Measurements from ENCODE around the gene NECAB3.
A peak's percentile ranks its signal among the peaks of the same experiment; 100 is the strongest.

NECAB3 gene

DNA sequence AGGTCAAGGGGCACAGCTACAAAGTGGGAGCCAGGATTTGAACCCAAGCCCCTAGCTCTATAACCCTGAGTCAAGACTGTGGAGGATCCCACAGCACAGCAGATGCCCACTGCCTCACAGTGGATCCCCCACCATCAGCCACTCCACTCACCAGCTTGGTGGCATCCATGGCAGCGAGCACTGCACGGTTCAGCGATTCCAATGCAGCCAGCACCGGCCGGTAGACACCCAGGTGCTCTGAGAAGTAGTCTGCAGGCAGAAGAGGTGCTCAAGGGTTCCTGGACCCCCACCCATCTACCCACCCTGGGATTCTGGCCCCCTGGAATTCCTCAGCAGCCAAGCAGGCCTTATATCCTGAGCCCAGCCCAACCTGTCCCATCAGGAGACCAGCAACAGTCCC lies 5.0 kb downstream of the NECAB3 start:
- DNase-seq: no peak
- peaks cover 32% of the 10 kb centered on the region for H3K36me3 ChIP-seq
- TF ChIP-seq, protein P1, sequence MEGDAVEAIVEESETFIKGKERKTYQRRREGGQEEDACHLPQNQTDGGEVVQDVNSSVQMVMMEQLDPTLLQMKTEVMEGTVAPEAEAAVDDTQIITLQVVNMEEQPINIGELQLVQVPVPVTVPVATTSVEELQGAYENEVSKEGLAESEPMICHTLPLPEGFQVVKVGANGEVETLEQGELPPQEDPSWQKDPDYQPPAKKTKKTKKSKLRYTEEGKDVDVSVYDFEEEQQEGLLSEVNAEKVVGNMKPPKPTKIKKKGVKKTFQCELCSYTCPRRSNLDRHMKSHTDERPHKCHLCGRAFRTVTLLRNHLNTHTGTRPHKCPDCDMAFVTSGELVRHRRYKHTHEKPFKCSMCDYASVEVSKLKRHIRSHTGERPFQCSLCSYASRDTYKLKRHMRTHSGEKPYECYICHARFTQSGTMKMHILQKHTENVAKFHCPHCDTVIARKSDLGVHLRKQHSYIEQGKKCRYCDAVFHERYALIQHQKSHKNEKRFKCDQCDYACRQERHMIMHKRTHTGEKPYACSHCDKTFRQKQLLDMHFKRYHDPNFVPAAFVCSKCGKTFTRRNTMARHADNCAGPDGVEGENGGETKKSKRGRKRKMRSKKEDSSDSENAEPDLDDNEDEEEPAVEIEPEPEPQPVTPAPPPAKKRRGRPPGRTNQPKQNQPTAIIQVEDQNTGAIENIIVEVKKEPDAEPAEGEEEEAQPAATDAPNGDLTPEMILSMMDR (IDR thresholded peaks at IDR 0.05; ENCODE audit: low read depth, low read length): no peak
- no peaks in the 10 kb centered on the region for H3K27me3 ChIP-seq (ENCODE audit: insufficient read depth, low read depth, severe bottlenecking)
- H3K9me3 ChIP-seq (ENCODE audit: severe bottlenecking): no peaks in the 10 kb centered on the region
- H3K27ac ChIP-seq: no peak overlapping the region
- H3K4me3 ChIP-seq (ENCODE audit: low read depth, low read length): no peak overlapping the region

DNA sequence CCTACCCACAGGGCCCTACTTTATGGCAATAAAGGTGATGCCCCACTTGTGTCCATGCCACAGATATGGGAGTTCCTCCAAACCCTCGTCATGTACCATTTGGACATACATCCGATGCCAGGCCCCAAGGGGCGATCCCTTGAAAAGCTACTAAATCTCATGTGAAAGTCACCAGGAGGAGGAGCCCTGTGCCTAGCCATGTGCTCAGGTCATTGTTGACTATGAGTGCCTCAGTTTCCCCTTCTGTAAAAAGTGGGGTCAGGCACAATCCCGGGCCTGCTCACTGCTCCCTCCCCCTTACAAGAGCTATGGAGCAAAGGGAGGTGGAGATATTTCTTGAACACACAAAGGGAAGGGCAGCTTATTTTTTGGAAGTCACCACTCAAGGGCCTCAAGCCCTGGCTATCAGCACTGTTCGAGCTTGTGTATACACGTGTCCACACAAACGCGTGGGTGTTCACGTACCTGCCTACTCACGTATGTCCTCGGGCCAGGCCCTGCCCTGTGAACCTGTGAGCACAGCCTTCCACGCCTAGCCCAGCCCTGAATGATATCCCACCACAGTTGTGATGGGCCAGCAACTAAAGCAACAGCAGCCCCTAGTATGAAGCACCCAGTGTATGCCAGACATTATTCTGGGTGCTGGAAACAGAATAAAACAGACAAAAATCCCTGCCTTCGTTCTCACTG lies 5.6 kb downstream of the NECAB3 start:
- no peak for DNase-seq
- no peak overlapping the region for H3K4me3 ChIP-seq (ENCODE audit: low read depth, low read length)
- peaks cover 32% of the 10 kb centered on the region for H3K36me3 ChIP-seq
- TF ChIP-seq, protein P1 (IDR thresholded peaks at IDR 0.05; ENCODE audit: low read depth, low read length): no peak
- H3K27ac ChIP-seq: no peak overlapping the region
- H3K27me3 ChIP-seq (ENCODE audit: insufficient read depth, low read depth, severe bottlenecking): no peaks in the 10 kb centered on the region
- no peaks in the 10 kb centered on the region for H3K9me3 ChIP-seq (ENCODE audit: severe bottlenecking)

DNA sequence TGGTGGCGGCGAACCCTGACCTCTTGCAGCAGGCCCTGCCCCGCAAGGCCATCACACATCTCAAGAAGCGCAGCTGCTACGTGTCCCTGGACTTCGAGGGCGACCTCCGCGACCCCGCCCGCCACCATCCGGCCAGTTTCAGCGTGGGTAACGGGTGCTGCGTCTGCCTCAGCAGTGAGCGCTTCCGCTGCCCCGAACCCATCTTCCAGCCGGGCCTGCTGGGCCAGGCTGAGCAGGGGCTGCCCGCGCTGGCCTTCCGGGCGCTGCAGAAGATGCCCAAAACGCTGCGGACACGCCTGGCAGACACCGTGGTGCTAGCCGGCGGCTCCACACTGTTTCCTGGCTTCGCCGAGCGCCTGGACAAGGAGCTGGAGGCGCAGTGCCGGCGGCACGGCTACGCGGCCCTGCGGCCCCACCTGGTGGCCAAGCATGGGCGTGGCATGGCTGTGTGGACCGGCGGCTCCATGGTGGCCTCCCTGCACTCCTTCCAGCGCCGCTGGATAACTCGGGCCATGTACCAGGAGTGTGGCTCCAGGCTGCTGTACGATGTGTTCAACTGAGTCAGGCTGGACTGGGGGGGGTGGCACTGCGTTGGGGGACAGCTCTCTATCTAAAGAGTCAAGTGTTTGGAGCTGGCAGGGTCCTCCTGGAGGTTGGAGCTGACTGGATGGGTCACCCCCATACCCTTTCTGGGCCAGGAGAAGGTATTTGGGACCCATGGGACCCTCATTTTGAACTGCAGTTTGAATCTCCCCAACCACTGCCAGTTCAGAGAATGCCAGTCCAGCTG lies 6.4 kb downstream of the NECAB3 start:
- TF ChIP-seq, protein P1 (IDR thresholded peaks at IDR 0.05; ENCODE audit: low read depth, low read length): peak; percentile 97
- Histone ChIP-seq H3K36me3 (peaks cover 32% of the 10 kb centered on the region), H3K27me3 (ENCODE audit: insufficient read depth, low read depth, severe bottlenecking) (no peaks in the 10 kb centered on the region), H3K4me3 (ENCODE audit: low read depth, low read length) (peak overlapping the region; percentile 43), H3K27ac (peak overlapping the region; percentile 36; the same call in 1 of the 2 replicates), H3K9me3 (ENCODE audit: severe bottlenecking) (no peaks in the 10 kb centered on the region)
- DNase-seq: peak; percentile 78

DNA sequence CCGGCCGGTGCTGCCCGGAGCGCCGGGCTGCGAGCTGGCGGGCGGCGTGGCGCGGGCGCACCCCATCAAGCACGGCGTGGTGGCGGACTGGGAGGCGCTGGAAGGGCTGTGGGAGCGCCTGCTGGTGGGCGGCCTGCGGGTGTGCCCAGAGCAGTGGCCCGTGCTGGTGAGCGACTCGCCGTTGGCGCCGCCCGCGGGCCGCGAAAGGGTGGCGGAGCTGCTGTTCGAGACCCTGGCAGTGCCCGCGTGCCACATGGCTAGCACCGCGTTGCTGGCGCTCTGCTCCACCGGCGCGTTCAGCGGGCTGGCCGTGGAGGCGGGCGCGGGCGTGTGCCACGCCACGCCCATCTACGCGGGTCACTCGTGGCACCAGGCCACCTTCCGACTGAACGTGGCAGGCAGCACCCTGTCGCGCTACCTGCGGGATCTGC lies 7.0 kb downstream of the NECAB3 start:
- Histone ChIP-seq H3K27me3 (ENCODE audit: insufficient read depth, low read depth, severe bottlenecking) (no peaks in the 10 kb centered on the region), H3K4me3 (ENCODE audit: low read depth, low read length) (peak overlapping the region; percentile 43), H3K36me3 (peaks cover 32% of the 10 kb centered on the region), H3K27ac (peak overlapping the region; percentile 45), H3K9me3 (ENCODE audit: severe bottlenecking) (no peaks in the 10 kb centered on the region)
- DNase-seq: no peak
- TF ChIP-seq, protein P1 (IDR thresholded peaks at IDR 0.05; ENCODE audit: low read depth, low read length): no peak

DNA sequence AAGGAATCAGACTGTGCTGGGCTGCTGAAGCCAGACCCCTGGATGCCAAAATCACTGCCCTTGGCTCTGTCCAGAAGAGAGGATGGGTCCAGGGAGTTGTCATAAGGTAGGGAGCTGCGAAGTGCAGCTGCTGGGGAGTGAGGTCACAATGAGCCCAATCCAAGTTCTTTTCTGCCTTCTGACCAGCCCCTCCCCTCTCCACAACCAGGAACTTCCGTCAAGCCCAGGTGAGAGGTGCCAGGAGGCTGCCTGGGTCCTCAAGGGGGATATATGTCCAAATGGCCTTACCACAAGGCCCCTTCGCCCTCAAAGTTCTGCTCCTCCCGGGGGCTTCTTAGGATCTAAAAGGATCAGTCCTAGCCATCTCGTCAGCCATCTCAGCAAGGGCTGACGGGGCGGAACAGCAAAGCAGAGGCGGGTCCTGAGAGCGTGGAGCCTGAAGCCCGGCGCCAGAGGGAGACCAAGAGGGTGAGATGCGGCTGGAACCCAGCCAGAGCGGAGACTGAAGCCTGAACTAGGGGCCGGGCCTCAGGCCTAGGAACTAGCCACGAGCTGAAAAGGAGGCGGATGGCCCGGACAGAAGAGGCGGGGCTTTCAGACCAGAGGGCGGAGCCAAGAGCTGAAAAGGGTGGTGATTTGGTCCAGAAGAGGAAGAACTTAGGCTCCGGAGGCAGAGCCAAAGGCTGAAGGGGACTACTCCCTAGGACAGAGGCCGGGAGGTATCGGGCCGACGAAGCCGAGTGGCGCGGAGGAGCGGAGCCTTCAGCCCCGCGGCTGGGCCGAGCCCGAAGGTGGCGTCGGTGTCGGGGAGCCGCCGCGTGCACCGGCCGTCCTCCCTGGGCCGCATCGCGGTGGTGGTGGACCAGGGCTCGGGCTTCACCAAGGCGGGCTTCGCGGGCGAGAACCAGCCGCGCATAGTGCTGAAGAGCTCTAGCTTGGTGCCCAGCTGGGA lies 7.7 kb downstream of the NECAB3 start, which contains the start of gene ACTL10:
Gene ACTL10 (plus strand): TSS at position 651 of the 952 bp plus-strand sequence. CDS start 555 bp downstream, outside the sequence.
- H3K27me3 ChIP-seq (ENCODE audit: insufficient read depth, low read depth, severe bottlenecking): no peaks in the 10 kb centered on the region
- H3K9me3 ChIP-seq (ENCODE audit: severe bottlenecking): no peaks in the 10 kb centered on the region
- TF ChIP-seq, protein P1 (IDR thresholded peaks at IDR 0.05; ENCODE audit: low read depth, low read length): 0 out of 2 replicates have a peak, but pooled peaks have one; percentile 19
- H3K4me3 ChIP-seq (ENCODE audit: low read depth, low read length): peak within 1 kb of the TSS; percentile 43
- peak; percentile 90 for DNase-seq
- peaks cover 27% of the 10 kb centered on the region for H3K36me3 ChIP-seq
- peak within 1 kb of the TSS; percentile 58 for H3K27ac ChIP-seq
